ENCODE measurements around the gene MYH10.

GRCh38 chr17:8665684-8666083 is 35.2 kb upstream of the MYH10 start:
- no peak for TF ChIP-seq EZH2 (IDR thresholded peaks at IDR 0.05)
- no peak for TF ChIP-seq POLR2AphosphoS5 (IDR thresholded peaks at IDR 0.05; ENCODE audit: borderline replicate concordance, low read depth, low read length)
- no peak for TF ChIP-seq FOXP2 (optimal IDR thresholded peaks at IDR 0.05; ENCODE audit: control extremely low read depth, extremely low read length, insufficient read depth)
